Jurkat, Clone E6-1 (cell line): ENCODE measurements around the gene GASK1A.
A peak's percentile ranks its signal among the peaks of the same experiment; 100 is the strongest.
"Not testable (repeated sequence)": the region's sequence is repeated elsewhere in the genome, so short reads cannot be mapped to it uniquely, and the experiment has no call there.

Source experiments
- DNase-seq: peaks from one replicate; pipeline ENCODE4 v3.0.0-alpha.2; 2011; ENCODE audit warnings: low read depth, low spot score
- H3K4me3 ChIP-seq: 2 replicates; pipeline ENCODE4 v1.5.1; 2011; ENCODE audit warnings: mild to moderate bottlenecking, low read length, control low read depth, moderate library complexity

Gene GASK1A

DNA sequence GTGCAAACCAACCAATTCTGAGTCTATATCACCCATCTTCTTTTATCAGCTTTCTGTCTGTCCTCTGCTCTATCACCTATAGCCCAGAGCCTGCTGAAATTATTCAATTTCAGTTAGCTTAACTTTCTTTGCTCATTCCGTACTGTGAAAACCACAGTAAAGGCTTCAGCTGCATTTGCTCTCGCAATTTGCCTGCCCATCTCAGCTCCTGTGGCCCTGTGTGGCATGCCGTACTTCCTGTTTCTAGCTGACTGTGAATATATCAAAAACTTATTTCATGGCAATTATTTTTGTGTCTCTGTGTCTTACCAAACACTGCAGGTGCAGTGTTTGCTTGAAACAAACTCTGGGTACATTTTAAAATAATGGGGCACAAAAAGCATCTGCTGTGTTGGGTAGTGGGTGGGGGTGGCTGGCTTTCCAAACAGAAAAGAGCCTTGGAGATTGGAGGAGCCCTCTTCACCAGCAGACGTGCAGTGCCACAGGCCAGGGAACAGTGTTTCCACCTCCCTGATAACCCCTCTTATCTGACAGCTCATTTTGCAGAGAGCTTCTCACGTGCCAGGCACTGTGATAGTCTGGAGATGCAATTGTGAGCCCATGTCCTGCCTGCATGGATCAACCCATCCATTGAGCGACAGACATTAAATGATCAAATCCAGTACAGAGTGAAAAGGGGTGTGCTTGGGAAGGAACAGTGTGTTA, 45.2 kb downstream of the GASK1A start:
- DNase-seq: peak; percentile 97
- peak overlapping the region; percentile 47 for H3K4me3 ChIP-seq

DNA sequence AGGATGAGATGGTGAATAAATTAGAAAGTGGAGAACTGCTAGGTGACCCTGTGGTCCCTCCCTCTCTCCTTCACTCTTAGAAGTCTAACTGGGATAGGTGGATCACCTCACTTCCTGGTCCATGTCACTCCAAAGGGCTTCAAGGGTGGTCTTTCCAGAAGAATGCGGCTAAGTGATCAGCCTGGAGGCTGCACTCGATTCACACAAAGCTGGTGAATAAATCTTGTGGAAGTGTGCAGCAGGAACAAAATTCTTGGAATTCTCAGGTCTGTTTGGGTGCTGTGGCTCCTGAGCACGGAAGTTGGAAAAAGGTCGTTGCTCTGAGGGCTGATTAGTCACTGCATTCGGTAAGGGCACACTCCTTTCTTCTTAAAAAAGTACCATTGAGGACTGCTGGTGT, 46.3 kb downstream of the GASK1A start:
- no peak overlapping the region for H3K4me3 ChIP-seq
- no peak for DNase-seq

DNA sequence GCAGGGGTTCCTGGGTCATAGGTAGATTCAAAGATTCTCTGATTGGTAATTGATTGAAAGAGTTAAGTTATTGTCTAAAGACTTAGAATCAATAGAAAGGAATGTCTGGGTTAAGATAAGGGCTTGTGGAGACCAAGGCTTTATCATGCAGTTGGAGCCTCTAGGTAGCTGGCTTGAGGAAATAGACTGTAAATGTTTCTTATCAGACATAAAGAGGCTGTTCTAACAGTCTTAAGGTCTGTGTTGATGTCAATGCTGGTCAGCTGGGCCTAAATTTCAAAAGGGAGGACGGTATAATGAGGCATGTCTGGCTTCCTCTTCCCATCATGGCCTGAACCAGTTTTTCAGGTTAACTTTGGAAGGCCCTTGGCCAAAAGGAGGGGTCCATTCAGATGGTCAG, 48.9 kb downstream of the GASK1A start:
- H3K4me3 ChIP-seq: no peak overlapping the region
- no peak for DNase-seq

DNA sequence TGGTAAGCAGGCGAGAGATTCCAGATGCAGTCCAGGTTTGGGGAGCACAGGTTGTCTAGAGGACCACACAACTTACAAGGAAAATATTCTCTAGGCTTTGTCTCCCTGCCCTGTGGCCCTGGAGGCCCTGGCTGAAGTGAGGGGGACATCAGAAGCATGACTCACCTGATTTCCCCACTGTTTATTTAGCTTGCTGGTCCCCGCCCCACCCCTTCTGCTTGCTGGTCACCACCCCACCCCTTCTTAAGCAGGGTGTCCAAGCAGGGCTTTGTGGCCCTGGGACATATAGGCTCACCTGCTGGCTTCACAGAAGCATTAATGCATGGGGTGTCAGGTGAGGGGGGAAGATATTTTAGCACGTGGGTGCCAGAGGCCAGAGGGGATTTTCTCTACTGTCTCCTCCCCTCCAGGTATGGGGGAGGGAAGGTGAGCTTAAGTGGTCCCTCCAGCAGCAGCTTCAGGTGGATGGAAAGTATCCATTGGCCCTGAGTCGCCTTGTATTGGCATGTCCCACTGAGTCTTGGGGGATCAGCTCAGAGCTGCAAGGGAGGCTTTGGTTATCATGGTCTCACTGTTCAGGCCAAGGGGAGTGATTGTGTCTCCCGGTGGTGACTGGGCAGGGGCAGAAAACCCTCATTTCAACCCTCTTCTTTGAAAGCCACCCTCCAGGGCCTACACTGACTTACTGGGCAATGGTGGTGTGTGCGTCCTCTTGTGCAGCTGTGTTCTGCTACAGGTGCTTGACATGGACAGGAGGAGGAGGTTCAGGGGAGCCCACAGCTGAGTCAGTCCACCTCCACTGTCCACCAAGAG, 49.8 kb downstream of the GASK1A start:
- DNase-seq: no peak
- H3K4me3 ChIP-seq: no peak overlapping the region

DNA sequence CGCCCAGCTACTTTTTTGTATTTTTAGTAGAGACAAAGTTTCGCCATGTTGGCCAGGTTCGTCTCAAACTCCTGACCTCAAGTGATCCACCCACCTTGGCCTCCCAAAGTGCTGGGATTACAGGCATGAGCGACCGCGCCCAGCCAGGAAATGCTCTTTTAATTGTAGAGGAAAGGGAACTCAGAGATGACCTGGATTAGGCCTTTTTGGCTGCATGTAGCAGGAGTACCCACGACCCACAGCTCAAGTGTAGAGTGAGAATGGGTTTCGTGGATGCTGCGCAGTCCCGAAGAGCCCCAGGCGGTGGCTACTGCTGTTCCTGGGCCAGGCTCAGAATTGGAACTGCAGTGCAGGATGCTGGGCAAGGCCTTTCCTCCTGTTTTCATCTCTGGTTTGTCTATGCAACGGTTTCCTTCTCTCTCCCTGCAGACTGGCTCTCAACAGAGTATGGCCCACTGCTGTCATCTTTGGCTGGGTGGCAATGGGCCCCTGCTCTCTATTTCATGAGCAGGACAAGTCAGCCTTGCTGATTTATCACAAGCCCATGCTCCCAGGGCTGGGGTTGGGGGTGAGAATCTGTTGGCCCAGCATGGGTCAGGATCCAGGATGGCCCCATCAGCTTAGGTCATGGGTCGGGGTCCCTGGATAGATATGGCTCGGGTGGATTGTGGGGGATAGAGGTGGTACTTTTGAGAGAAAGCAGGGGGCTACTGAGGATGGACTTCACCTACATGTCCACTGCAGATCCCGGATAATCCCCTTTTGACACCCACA, 51.2 kb downstream of the GASK1A start:
- DNase-seq: no peak
- H3K4me3 ChIP-seq: no peak overlapping the region

DNA sequence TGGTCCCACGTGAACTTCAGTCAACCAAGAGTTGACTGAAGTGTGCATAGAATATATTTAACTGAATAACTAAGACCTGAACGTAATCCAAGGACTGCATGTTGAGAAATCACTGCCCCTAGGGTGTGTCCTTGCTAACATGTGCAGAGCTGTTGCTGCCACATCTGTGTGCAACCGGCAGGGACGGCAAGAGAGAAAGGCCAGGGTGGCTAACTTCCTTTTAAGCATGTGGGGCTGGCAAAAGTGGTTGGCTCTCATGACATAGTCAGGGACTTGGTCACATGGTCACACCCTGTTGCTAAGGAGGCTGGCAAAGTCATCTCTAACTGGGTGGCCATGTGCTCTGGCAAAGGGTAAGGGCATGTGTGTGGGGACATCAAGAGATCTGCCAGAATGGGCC, 52.4 kb downstream of the GASK1A start:
- H3K4me3 ChIP-seq: no peak overlapping the region
- no peak for DNase-seq

DNA sequence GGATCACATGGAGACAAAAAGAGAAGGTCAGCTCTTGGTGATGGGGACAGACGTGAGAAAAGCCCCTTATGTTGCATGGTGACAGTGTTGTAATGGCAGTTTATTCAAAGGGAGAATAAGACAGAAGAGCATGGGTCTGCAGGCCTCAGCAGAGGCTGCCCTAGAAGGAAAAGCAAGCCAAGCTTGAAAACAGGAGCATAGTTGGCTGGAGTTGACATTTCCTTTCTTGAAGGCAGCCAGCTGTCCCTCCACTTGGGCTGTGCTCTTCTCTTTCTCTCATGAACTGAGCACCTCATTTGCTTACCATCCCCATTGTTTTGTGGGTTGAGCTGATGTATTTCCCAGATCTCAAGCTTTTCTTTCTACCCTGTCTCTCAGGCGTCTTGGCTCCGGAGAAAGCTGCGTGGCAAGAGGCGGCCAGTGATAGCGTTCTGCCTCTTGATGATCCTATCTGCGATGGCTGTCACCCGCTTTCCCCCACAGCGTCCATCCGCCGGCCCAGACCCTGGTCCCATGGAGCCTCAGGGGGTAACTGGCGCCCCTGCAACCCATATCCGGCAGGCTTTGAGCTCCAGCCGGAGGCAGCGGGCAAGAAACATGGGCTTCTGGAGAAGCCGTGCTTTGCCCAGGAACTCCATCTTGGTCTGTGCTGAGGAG, 52.9 kb downstream of the GASK1A start:
- H3K4me3 ChIP-seq: no peak overlapping the region
- DNase-seq: no peak

DNA sequence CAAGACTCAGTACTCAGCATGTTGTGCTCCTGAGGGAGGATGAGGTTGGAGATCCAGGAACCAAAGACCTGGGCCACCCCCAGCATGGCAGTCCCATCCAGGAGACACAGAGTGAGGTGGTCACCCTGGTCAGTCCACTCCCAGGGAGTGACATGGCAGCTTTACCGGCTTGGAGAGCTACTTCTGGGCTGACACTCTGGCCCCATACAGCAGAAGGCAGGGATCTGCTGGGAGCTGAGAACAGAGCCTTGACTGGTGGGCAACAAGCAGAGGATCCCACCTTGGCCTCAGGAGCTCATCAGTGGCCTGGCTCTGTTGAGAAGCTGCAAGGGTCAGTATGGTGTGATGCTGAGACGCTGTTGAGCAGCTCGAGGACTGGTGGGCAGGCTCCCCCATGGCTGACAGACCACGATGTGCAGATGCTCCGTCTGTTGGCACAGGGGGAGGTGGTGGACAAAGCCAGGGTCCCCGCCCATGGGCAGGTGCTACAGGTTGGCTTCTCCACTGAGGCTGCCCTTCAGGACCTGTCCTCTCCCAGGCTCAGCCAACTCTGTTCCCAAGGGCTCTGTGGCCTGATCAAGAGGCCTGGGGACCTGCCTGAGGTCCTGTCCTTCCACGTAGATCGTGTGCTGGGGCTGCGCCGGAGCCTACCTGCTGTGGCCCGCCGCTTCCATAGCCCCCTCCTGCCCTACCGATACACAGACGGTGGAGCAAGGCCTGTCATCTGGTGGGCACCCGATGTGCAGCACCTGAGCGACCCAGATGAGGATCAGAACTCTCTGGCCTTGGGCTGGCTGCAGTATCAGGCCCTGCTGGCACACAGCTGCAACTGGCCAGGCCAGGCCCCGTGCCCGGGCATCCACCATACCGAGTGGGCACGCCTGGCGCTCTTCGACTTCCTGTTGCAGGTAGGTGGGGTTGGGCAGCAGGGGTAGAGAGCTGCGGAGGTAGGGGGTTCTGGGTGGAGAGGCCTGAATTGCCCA, 53.8 kb downstream of the GASK1A start:
- H3K4me3 ChIP-seq: no peak overlapping the region
- no peak for DNase-seq

DNA sequence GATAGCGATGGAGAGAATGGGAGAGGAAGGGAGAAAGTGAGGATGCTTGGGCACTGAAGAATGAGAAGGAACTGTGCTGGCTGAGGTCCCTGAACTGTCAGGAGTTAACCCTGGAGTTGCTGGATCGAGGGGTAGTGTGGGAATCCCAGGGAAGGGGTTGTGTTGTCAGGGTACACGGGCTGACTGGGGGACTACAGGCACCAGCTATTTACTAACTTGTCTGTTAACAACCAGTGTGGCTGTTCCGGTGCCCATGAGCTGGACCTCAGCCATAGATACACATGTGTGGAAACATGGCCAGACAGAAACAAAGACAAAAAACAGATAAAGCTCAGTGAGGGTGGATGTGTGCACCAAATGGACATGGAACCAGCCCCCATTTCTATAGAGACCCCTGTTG, 55.1 kb downstream of the GASK1A start:
- H3K4me3 ChIP-seq: no peak overlapping the region
- no peak for DNase-seq

DNA sequence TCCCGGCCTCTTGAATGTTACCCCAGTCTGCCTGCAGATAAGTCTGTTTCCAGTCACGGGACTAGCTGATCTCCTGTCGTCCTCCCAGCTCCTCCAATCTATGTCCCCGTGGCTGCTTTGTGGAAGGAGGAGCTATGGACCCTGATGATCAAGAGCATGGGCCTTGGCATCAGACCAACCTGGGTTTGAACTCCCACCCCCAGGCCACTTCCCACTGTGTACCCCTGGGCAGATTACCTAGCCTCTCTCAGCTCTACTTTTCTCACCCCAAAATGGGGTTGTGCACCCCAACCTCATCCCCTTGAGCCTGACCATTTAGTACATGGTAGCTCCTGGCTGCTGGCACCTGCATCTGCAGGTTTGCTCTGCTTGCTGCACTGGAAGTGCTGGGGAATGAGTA, 55.8 kb downstream of the GASK1A start:
- no peak overlapping the region for H3K4me3 ChIP-seq
- DNase-seq: no peak

DNA sequence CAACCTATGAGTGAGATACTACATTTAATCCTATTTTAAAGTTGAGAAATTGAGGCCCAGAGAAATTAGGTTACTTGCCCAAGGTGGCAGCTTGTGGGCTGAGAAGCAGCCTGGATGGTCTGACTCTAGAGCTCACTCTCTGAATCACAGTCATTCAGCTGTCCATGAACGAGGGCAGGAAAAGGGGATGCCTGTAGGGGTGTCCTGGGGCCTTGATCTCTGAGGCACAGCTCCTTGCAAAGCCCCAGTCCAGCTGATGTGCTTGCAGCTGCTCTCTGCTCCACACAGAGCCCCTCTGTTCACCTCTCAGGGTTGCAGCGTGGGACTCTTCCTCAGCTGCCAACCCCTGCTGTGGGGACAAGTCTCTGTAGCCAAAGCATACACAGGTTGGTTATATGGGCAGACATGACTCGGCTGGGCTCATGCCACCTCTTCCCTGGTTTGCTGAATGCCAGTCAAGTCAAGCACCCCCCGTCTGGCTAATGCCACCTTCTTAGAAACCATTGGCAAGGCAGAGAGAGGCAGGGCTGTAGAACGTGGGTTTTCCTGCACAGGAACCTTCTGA, 56.8 kb downstream of the GASK1A start:
- no peak overlapping the region for H3K4me3 ChIP-seq
- no peak for DNase-seq

DNA sequence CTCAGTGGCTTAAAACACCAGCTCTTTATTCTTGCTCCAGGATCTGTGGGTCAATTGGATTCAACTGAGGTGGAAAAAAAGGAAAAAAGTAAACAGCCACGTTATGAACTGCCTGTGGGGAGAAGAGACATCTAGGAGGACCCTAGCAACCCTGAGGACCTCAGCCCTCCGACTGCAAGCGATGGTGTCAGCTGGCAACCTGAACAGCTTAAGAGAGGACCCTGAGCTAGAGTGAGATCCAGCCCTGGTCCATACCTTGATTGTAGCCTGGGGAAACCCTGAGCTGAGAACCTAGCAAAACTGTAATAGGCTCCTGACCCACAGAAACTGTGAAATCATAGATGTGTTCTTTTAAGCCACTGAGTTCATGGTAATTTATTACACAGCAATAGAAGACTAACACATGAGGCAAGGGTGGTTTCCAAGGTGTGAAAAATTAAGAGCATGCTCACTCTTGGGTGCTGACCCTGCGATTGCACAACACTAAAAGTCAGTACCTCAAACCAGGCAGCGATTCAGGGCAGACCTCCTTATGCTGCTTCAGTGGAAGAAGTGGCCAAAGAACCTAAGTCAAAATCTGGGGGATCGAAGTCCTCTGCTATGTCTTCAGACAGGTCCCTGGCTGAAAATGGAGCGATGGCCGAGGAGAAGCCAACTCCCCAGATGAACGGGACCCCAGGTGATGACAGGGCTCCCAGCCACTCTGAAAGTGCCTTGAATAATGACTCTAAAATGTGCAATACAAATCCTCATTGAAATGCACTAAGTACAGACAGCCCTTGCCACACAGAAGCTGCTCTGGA, 57.7 kb downstream of the GASK1A start:
- no peak for DNase-seq
- H3K4me3 ChIP-seq: no peak overlapping the region

DNA sequence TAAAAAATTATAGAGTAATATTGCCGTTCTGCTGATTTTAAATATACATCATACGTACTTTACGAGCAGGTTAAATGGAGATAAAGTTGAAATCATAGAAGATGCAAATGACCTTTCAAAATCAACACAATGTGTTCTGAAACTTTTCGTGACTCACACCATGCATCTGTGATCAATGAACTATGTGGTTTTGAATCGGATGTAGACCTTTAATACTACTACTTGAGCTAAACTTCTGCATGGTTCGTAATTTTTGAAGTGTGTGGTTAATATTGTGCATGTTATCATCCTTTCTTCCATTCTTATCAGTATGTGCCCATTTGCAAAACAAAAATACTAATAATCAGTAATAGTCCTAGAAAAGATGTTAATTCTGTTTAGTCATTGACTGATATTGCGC, 58.9 kb downstream of the GASK1A start:
- no peak for DNase-seq

DNA sequence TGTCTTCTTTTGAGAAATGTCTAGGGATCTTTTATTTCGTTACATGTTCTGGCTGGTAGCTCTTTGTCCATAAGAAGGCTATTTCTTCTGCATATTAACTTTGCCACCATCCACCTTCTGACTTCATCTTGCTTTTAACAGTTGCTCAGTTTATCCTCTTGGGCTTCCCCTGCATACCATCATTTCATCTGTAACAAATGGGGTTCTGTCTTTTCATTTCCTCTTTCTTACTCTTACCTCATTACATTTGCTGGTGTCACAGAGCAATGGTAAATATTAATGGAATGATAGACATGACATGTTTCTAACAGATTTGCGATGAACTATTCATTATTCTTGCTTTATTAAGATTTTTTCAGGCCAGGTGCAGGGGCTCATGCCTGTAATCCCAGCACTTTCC, 62.4 kb downstream of the GASK1A start:
- no peak for DNase-seq

More for the DNA sequence above, 58.9 kb downstream of the GASK1A start:
- H3K4me3 ChIP-seq: no peak overlapping the region

DNA sequence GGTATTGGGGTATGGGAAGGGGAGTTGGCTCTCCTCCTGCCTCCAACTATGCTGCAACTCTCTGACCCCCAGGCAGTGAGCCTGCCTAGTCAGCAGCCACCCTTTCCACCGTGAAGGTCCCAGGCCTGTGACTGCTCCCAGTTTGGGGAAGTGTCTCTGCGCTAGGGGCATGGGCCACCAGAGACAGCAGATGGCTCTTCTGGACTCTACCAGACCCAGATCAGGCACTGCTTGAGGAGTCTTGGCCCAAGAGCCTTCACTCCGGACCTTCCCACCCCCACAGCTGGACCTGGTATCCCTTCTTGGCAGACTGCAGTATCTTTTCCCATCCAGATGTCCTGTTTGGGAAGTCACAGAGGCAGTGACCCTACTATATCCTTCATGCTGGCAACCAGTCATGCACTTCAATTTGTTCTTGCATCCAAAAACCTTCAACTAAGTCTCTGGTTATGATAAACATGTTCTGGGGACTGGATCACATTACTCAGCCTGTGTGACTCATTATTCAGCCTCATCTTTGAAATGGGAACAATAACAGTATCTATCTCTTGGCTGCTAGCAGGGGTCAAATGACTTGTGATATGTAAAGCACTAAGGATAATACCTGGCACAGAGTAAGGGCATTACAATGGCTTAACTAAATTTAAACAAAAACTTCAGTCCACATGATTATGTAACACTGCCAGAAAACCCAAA, 64.1 kb downstream of the GASK1A start:
- DNase-seq: no peak

More for the DNA sequence above, 62.4 kb downstream of the GASK1A start:
- H3K4me3 ChIP-seq: no peak overlapping the region

DNA sequence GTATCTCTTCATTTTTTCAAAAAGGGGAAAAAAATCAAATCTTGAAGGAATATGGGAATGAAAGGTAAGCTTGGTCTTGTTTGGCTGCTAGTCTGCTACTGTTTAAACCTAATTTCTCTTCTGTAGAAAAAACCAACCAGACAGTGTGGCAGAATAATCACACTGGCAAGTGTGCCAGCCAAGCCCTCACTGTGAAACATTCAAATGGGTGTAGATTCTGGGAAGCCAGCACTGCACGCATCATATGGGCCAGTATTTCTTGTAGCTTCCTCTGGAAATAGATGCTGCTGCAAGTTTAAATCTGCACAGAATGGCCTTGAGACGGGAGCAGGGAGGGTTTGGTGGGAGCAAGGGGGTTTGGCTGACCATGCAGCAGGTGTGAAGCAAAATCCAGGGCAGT, 64.7 kb downstream of the GASK1A start:
- DNase-seq: no peak
- H3K4me3 ChIP-seq: no peak overlapping the region

More for the DNA sequence above, 64.1 kb downstream of the GASK1A start:
- no peak overlapping the region for H3K4me3 ChIP-seq

DNA sequence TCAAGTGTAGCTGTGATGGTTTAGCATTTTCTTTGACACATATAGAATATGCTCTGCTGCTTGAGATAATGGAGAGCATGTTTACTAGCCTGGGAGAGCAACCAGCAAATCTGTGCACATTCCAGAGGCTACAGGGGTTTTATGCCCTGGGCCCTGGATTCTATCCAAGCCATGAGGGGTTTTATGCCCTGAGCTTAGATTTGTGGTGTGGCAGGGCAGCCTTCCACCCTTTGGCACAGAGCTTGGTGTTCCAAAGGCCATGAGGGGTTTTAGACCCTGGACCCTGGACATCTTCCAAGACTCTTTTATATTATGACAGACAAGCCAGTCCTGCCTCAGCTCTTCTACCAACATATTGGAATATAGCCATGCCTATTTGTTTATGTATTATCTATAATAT, 66.0 kb downstream of the GASK1A start:
- not testable (repeated sequence) for H3K4me3 ChIP-seq, DNase-seq
